Measurements from ENCODE around the gene ZNF468. TPM values are rescaled to one million over a fixed set of nuclear protein-coding genes. Genes with fewer than 3 reads are reported as not detected.
A peak's percentile ranks its signal among the peaks of the same experiment; 100 is the strongest.
"Not testable (repeated sequence)": the region's sequence is repeated elsewhere in the genome, so short reads cannot be mapped to it uniquely, and the experiment has no call there.

The ZNF468 gene
- total RNA-seq, 1 experiment from 2014 or later: 29.8 TPM

GRCh38 chr19:52856540-52857377 is 660 bp downstream of the ZNF468 start:
- H3K9me3 ChIP-seq (replicated peaks); H3K27me3 ChIP-seq; H3K4me1 ChIP-seq: not testable (repeated sequence)
- peak overlapping the region; percentile 96 for H3K4me3 ChIP-seq
- peak in 1 of 2 experiments; percentile 11 for DNase-seq
- H3K36me3 ChIP-seq: peaks cover 17% of the 10 kb centered on the region
- peak overlapping the region; percentile 68 for H3K27ac ChIP-seq

- H3K36me3 ChIP-seq: peaks cover 75% of the 10 kb centered on the region
- not testable (repeated sequence) for H3K9me3 ChIP-seq (replicated peaks); DNase-seq
Measured at GRCh38 chr19:52847352-52847751, 10.1 kb downstream of the ZNF468 start.

GRCh38 chr19:52840825-52841465 is 16.5 kb downstream of the ZNF468 start:
- peaks cover 27% of the 10 kb centered on the region for H3K9me3 ChIP-seq (replicated peaks)
- not testable (repeated sequence) for H3K4me1 ChIP-seq, H3K27me3 ChIP-seq, DNase-seq, H3K27ac ChIP-seq, H3K4me3 ChIP-seq
- peaks cover 82% of the 10 kb centered on the region for H3K36me3 ChIP-seq

More at GRCh38 chr19:52847352-52847751, 10.1 kb downstream of the ZNF468 start:
- H3K27ac ChIP-seq, H3K4me3 ChIP-seq, H3K4me1 ChIP-seq, H3K27me3 ChIP-seq: not testable (repeated sequence)

GRCh38 chr19:52834289-52834688 is 23.1 kb downstream of the ZNF468 start:
- not testable (repeated sequence) for H3K4me1 ChIP-seq; H3K9me3 ChIP-seq (replicated peaks); H3K4me3 ChIP-seq

GRCh38 chr19:52833541-52833940 is 23.9 kb downstream of the ZNF468 start:
- H3K27me3 ChIP-seq; DNase-seq; H3K27ac ChIP-seq; H3K4me1 ChIP-seq; H3K9me3 ChIP-seq (replicated peaks); H3K4me3 ChIP-seq: not testable (repeated sequence)
- peaks cover 10% of the 10 kb centered on the region for H3K36me3 ChIP-seq

More at GRCh38 chr19:52834289-52834688, 23.1 kb downstream of the ZNF468 start:
- H3K27ac ChIP-seq, H3K27me3 ChIP-seq, DNase-seq: not testable (repeated sequence)
- peaks cover 18% of the 10 kb centered on the region for H3K36me3 ChIP-seq

- H3K9me3 ChIP-seq (replicated peaks); H3K36me3 ChIP-seq; H3K4me1 ChIP-seq; H3K4me3 ChIP-seq; H3K27me3 ChIP-seq; H3K27ac ChIP-seq; DNase-seq: not testable (repeated sequence)
Measured at GRCh38 chr19:52829866-52830265, 27.6 kb downstream of the ZNF468 start.

- Histone ChIP-seq H3K36me3 (no peaks in the 10 kb centered on the region), H3K4me1 (no peaks in the 10 kb centered on the region), H3K27me3 (no peaks in the 10 kb centered on the region), H3K4me3 (no peak overlapping the region), H3K9me3 (replicated peaks) (0 out of 2 replicates have a peak, but pooled peaks cover 3% of the 10 kb centered on the region), H3K27ac (no peak overlapping the region)
- no peak for DNase-seq
Measured at GRCh38 chr19:52825765-52826164, 31.7 kb downstream of the ZNF468 start.

- DNase-seq: no peak
- H3K9me3 ChIP-seq (replicated peaks): 0 out of 2 replicates have a peak, but pooled peaks cover 3% of the 10 kb centered on the region
- H3K4me1 ChIP-seq: no peaks in the 10 kb centered on the region
- no peak overlapping the region for H3K27ac ChIP-seq
- no peak overlapping the region for H3K4me3 ChIP-seq
- no peaks in the 10 kb centered on the region for H3K36me3 ChIP-seq
- no peaks in the 10 kb centered on the region for H3K27me3 ChIP-seq
Measured at GRCh38 chr19:52823676-52824075, 33.7 kb downstream of the ZNF468 start.

GRCh38 chr19:52821204-52821960 is 36.0 kb downstream of the ZNF468 start, which contains the start of gene ZNF28:
TSS of gene ZNF28 (minus strand) at chr19:52821633. CDS start at chr19:52817958, 3,675 bp downstream.
- H3K27me3 ChIP-seq; H3K27ac ChIP-seq; H3K4me1 ChIP-seq; H3K36me3 ChIP-seq; H3K9me3 ChIP-seq (replicated peaks): not testable (repeated sequence)
- DNase-seq: peak; percentile 73 to 83
- H3K4me3 ChIP-seq: peak within 1 kb of the TSS; percentile 67

GRCh38 chr19:52820472-52821203 is 36.8 kb downstream of the ZNF468 start:
- H3K36me3 ChIP-seq; H3K9me3 ChIP-seq (replicated peaks); H3K27me3 ChIP-seq; H3K4me1 ChIP-seq; H3K27ac ChIP-seq: not testable (repeated sequence)
- peak overlapping the region; percentile 67 for H3K4me3 ChIP-seq
- peak; percentile 12 to 17 for DNase-seq

- no peak overlapping the region for H3K27ac ChIP-seq
- no peak overlapping the region for H3K4me3 ChIP-seq
- H3K4me1 ChIP-seq: no peaks in the 10 kb centered on the region
- H3K36me3 ChIP-seq: peaks cover 27% of the 10 kb centered on the region
- no peaks in the 10 kb centered on the region for H3K27me3 ChIP-seq
- DNase-seq: no peak
- no peaks in the 10 kb centered on the region for H3K9me3 ChIP-seq (replicated peaks)
Measured at GRCh38 chr19:52809801-52810200, 47.6 kb downstream of the ZNF468 start.

- peaks cover 46% of the 10 kb centered on the region for H3K36me3 ChIP-seq
- not testable (repeated sequence) for H3K27ac ChIP-seq, H3K4me3 ChIP-seq, H3K27me3 ChIP-seq, H3K4me1 ChIP-seq, DNase-seq
- H3K9me3 ChIP-seq (replicated peaks): peaks cover 26% of the 10 kb centered on the region
Measured at GRCh38 chr19:52799950-52800640, 57.3 kb downstream of the ZNF468 start.

GRCh38 chr19:52789440-52789839 is 68.0 kb downstream of the ZNF468 start:
- DNase-seq: no peak
- Histone ChIP-seq H3K27ac (no peak overlapping the region), H3K9me3 (replicated peaks) (no peaks in the 10 kb centered on the region), H3K36me3 (no peaks in the 10 kb centered on the region), H3K27me3 (no peaks in the 10 kb centered on the region), H3K4me1 (no peaks in the 10 kb centered on the region), H3K4me3 (no peak overlapping the region)
